ENCODE measurements around the gene RO60. TPM values are rescaled to one million over a fixed set of nuclear protein-coding genes. Genes with fewer than 3 reads are reported as not detected.

Gene RO60
- total and polyA plus RNA-seq, 2 of the 13 experiments (the other 11 are each of a cell fraction or from before 2014, with no cell fraction given) = 20.3 to 53.7 TPM

GRCh38 chr1:193059282-193060114 is at the start of gene RO60, which contains the start of gene UCHL5 (continued):
- TF ChIP-seq ZKSCAN5 (CRISPR knock-in tag; IDR thresholded peaks at IDR 0.05) = 0 out of 2 replicates have a peak, but pooled peaks have one; percentile 25
- TF ChIP-seq GTF2F1 (IDR thresholded peaks at IDR 0.05; ENCODE audit: low read length) = no peak
- TF ChIP-seq ZFP36L1 (CRISPR knock-in tag; IDR thresholded peaks at IDR 0.05) = 0 out of 2 replicates have a peak, but pooled peaks have one; percentile 84
- TF ChIP-seq MTA3 (CRISPR knock-in tag; IDR thresholded peaks at IDR 0.05) = no peak
- peak; percentile 77; the same call in 1 of the 2 replicates for TF ChIP-seq JUN (CRISPR knock-in tag; IDR thresholded peaks at IDR 0.05)
- TF ChIP-seq THYN1 (CRISPR knock-in tag; IDR thresholded peaks at IDR 0.05; ENCODE audit: borderline replicate concordance, low read depth) = no peak
- peak; percentile 48 for TF ChIP-seq ARHGAP35 (CRISPR knock-in tag; IDR thresholded peaks at IDR 0.05; ENCODE audit: borderline replicate concordance)
- TF ChIP-seq KLF6 (CRISPR knock-in tag; IDR thresholded peaks at IDR 0.05) = 0 out of 2 replicates have a peak, but pooled peaks have one; percentile 53
- TF ChIP-seq ZNF607 (CRISPR knock-in tag; IDR thresholded peaks at IDR 0.05; ENCODE audit: borderline replicate concordance) = peak; percentile 70; the same call in 1 of the 2 replicates
- TF ChIP-seq TEF (CRISPR knock-in tag; IDR thresholded peaks at IDR 0.05) = no peak
- no peak for TF ChIP-seq ZNF180 (CRISPR knock-in tag; IDR thresholded peaks at IDR 0.05; ENCODE audit: borderline replicate concordance, low read depth)
- TF ChIP-seq FOXP4 (CRISPR knock-in tag; IDR thresholded peaks at IDR 0.05) = peak; percentile 89
- TF ChIP-seq TBX3 (IDR thresholded peaks at IDR 0.05; ENCODE audit: borderline replicate concordance) = peak; percentile 81; the same call in 1 of the 2 replicates
- TF ChIP-seq GPN1 (CRISPR knock-in tag; IDR thresholded peaks at IDR 0.05; ENCODE audit: borderline replicate concordance) = peak; percentile 52; the same call in 1 of the 2 replicates
- peak; percentile 95 for TF ChIP-seq ZNF672 (CRISPR knock-in tag; IDR thresholded peaks at IDR 0.05)
- TF ChIP-seq STAT5B (CRISPR knock-in tag; IDR thresholded peaks at IDR 0.05) = no peak
- peak; percentile 23; the same call in 1 of the 2 replicates for TF ChIP-seq ZNF333 (CRISPR knock-in tag; IDR thresholded peaks at IDR 0.05; ENCODE audit: borderline replicate concordance)
- peak; percentile 69 for TF ChIP-seq TEAD3 (CRISPR knock-in tag; optimal IDR thresholded peaks at IDR 0.05; ENCODE audit: borderline replicate concordance)
- peak; percentile 82; the same call in 1 of the 2 replicates for TF ChIP-seq RELA (CRISPR knock-in tag; IDR thresholded peaks at IDR 0.05)

Measured in HepG2 (cell line).